DOHH2 (cell line): ENCODE results near the gene DHTKD1.
"Not testable (repeated sequence)": the region's sequence is repeated elsewhere in the genome, so short reads cannot be mapped to it uniquely, and the experiment has no call there.

Source experiments
- CTCF ChIP-seq: fragments of 200-600 bp; sonication (generic); IDR thresholded peaks from one replicate; pipeline ENCODE4 v1.5.1; 2014; ENCODE audit warnings: antibody characterized with exemption, mild to moderate bottlenecking, low read depth, low read length; ENCODE audit not compliant: poor library complexity, severe bottlenecking
- EZH2phosphoT487 ChIP-seq: fragments of 200-600 bp; sonication (generic); IDR thresholded peaks from 2 replicates; pipeline ENCODE4 v1.6.1; 2017; ENCODE audit warnings: borderline replicate concordance, mild to moderate bottlenecking, antibody characterized with exemption, low read length, moderate library complexity, mixed read lengths

GRCh38 chr10:12071441-12071840, 2.7 kb downstream of the DHTKD1 start:
- not testable (repeated sequence) for TF ChIP-seq CTCF, EZH2phosphoT487
